H1 (cell line): ENCODE measurements around the gene QPCT. TPM values are rescaled to one million over a fixed set of nuclear protein-coding genes. Genes with fewer than 3 reads are reported as not detected.

Source experiments
- CTCF ChIA-PET: fragments of 300-600 bp; sonication (Branson Sonifier 250); formaldehyde crosslinking; loops from one replicate; lab custom pipeline; 2021; ENCODE audit not compliant: partially characterized antibody; lab: Charles Lee
- POLR2A ChIA-PET: fragments of 300-600 bp; sonication (Branson Sonifier 250); formaldehyde crosslinking; loops from one replicate; lab custom pipeline; 2021; ENCODE audit warnings: inconsistent platforms; ENCODE audit not compliant: partially characterized antibody; lab: Charles Lee
- DNase-seq, 2 experiments: peaks; one replicate each; pipeline versions ENCODE4 v3.0.0 to v3.0.0-alpha.2; 2010 to 2022; ENCODE audit warnings: low spot score in 2 of 2, low read depth in 1 of 2, mixed read lengths in 1 of 2
- FAIRE-seq: peaks from 2 replicates; lab custom pipeline; 2011; peaks lifted over from hg19 to GRCh38; lab: Jason Lieb, UNC
- H2AFZ ChIP-seq: 2 replicates; pipeline ENCODE4 v1.8.1; 2012; ENCODE audit warnings: low read length, inconsistent platforms
- H2AK5ac ChIP-seq: 2 replicates; pipeline ENCODE4 v1.6.1; 2013; ENCODE audit warnings: low read depth, low read length
- H2BK120ac ChIP-seq: replicated peaks from 2 replicates; pipeline ENCODE3; 2013; ENCODE audit warnings: low read depth, low read length, inconsistent platforms
- H2BK12ac ChIP-seq: 2 replicates; pipeline ENCODE4 v1.6.1; 2013; ENCODE audit warnings: low read depth, low read length
- H2BK15ac ChIP-seq: 2 replicates; pipeline ENCODE4 v1.6.1; 2013; ENCODE audit warnings: low read length
- H2BK20ac ChIP-seq: 2 replicates; pipeline ENCODE4 v1.6.1; 2013; ENCODE audit warnings: low read length
- H2BK5ac ChIP-seq: 2 replicates; pipeline ENCODE4 v1.6.1; 2013; ENCODE audit warnings: low read depth, low read length
- H3K14ac ChIP-seq: 2 replicates; pipeline ENCODE4 v1.6.1; 2013; ENCODE audit warnings: inconsistent platforms; ENCODE audit not compliant: insufficient read length
- H3K18ac ChIP-seq: 2 replicates; pipeline ENCODE4 v1.6.1; 2013; ENCODE audit warnings: low read length; ENCODE audit errors: extremely low read depth
- H3K23ac ChIP-seq: 2 replicates; pipeline ENCODE4 v1.6.1; 2013; ENCODE audit warnings: inconsistent platforms; ENCODE audit not compliant: insufficient read length
- H3K23me2 ChIP-seq: 2 replicates; pipeline ENCODE4 v1.6.1; 2013; ENCODE audit warnings: low read depth, low read length
- H3K27ac ChIP-seq: 2 replicates; pipeline ENCODE4 v1.6.1; 2011; ENCODE audit warnings: low read depth, low read length, inconsistent platforms
- H3K27me3 ChIP-seq, 4 experiments: replicated peaks in 1 of 4; 1 replicate in 1 of 4; 2 replicates in 3 of 4; pipeline versions ENCODE4 v1.6.1 to v1.8.1; 2011 to 2013; ENCODE audit warnings: low read length in 3 of 4, mild to moderate bottlenecking in 3 of 4, inconsistent platforms in 2 of 4, mixed read lengths in 2 of 4, moderate library complexity in 1 of 4; ENCODE audit not compliant: control insufficient read depth in 3 of 4, insufficient read depth in 3 of 4; ENCODE audit errors: extremely low read depth in 1 of 4
- H3K36me3 ChIP-seq, 4 experiments: 2 replicates each; pipeline versions ENCODE4 v1.6.1 to v1.8.1; 2011 to 2013; ENCODE audit warnings: mild to moderate bottlenecking in 4 of 4, low read length in 3 of 4, moderate library complexity in 2 of 4, control low read depth in 1 of 4, inconsistent platforms in 1 of 4; ENCODE audit not compliant: insufficient read depth in 4 of 4, control insufficient read depth in 2 of 4
- H3K4ac ChIP-seq: replicated peaks from 2 replicates; pipeline ENCODE3; 2013; ENCODE audit warnings: low read length, low read depth, mixed read lengths, inconsistent platforms; ENCODE audit not compliant: insufficient read length
- H3K4me1 ChIP-seq, 4 experiments: replicated peaks in 1 of 4; 1 replicate in 1 of 4; 2 replicates in 3 of 4; pipeline versions ENCODE4 v1.6.1 to v1.8.1; 2011 to 2013; ENCODE audit warnings: low read length in 3 of 4, inconsistent platforms in 2 of 4, mixed read lengths in 1 of 4; ENCODE audit not compliant: insufficient read depth in 4 of 4, control insufficient read depth in 3 of 4
- H3K4me2 ChIP-seq, 2 experiments: 2 replicates each; pipeline versions ENCODE4 v1.6.1 to v1.8.1; 2011 to 2013; ENCODE audit warnings: low read depth in 2 of 2, low read length in 2 of 2, control low read depth in 1 of 2, inconsistent platforms in 1 of 2, mild to moderate bottlenecking in 1 of 2; ENCODE audit not compliant: insufficient read depth in 1 of 2
- H3K4me3 ChIP-seq, 4 experiments: fragments of 200-600, 300-600 bp in 1 of 4; sonication (generic), shearing (Covaris generic), sonication (Bioruptor Twin) in 1 of 4; 2 replicates each; pipeline versions ENCODE4 v1.5.1 to v1.8.1; 2011 to 2016; ENCODE audit warnings: low read length in 4 of 4, low read depth in 3 of 4, control low read depth in 2 of 4, inconsistent platforms in 2 of 4, mild to moderate bottlenecking in 2 of 4, mixed read lengths in 1 of 4, moderate library complexity in 1 of 4; ENCODE audit not compliant: insufficient read depth in 2 of 4; ENCODE audit errors: extremely low read depth in 1 of 4
- H3K56ac ChIP-seq: replicated peaks from 2 replicates; pipeline ENCODE3; 2013; ENCODE audit warnings: low read depth, mild to moderate bottlenecking, mixed read lengths, low read length, inconsistent platforms; ENCODE audit not compliant: insufficient read length
- H3K79me1 ChIP-seq: 2 replicates; pipeline ENCODE4 v1.6.1; 2013; ENCODE audit warnings: low read depth, low read length, control low read depth
- H3K79me2 ChIP-seq, 2 experiments: 2 replicates each; pipeline versions ENCODE4 v1.6.1 to v1.8.1; 2012 to 2013; ENCODE audit warnings: low read length in 2 of 2, mild to moderate bottlenecking in 2 of 2, inconsistent platforms in 1 of 2; ENCODE audit not compliant: insufficient read depth in 2 of 2, control insufficient read depth in 1 of 2
- H3K9ac ChIP-seq, 4 experiments: replicated peaks in 1 of 4; 1 replicate in 1 of 4; 2 replicates in 3 of 4; pipeline versions ENCODE4 v1.6.1 to v1.8.1; 2011 to 2013; ENCODE audit warnings: low read depth in 3 of 4, low read length in 3 of 4, control low read depth in 2 of 4, mild to moderate bottlenecking in 2 of 4, moderate library complexity in 2 of 4, inconsistent platforms in 1 of 4; ENCODE audit errors: extremely low read depth in 1 of 4
- H3K9me3 ChIP-seq, 2 experiments: 2 replicates each; pipeline versions ENCODE4 v1.6.1 to v1.8.1; 2012 to 2013; ENCODE audit warnings: mild to moderate bottlenecking in 2 of 2, moderate library complexity in 2 of 2, control low read depth in 1 of 2, inconsistent platforms in 1 of 2, low read depth in 1 of 2, low read length in 1 of 2, mixed read lengths in 1 of 2; ENCODE audit not compliant: insufficient read depth in 2 of 2
- H4K20me1 ChIP-seq, 2 experiments: replicated peaks in 1 of 2; 2 replicates each; pipeline versions ENCODE3 to v1.8.1; 2011 to 2013; ENCODE audit warnings: inconsistent platforms in 2 of 2, low read length in 2 of 2, mild to moderate bottlenecking in 1 of 2; ENCODE audit not compliant: insufficient read depth in 2 of 2, control insufficient read depth in 1 of 2
- H4K5ac ChIP-seq: 2 replicates; pipeline ENCODE4 v1.6.1; 2013; ENCODE audit warnings: low read length, low read depth, mixed read lengths, inconsistent platforms; ENCODE audit not compliant: insufficient read length
- H4K8ac ChIP-seq: 2 replicates; pipeline ENCODE4 v1.8.0; 2013; ENCODE audit warnings: mild to moderate bottlenecking, moderate library complexity, low read length, inconsistent platforms; ENCODE audit not compliant: insufficient read depth; ENCODE audit errors: extremely low read depth
- H4K91ac ChIP-seq: replicated peaks from 2 replicates; pipeline ENCODE3; 2013; ENCODE audit warnings: low read length, mixed read lengths, inconsistent platforms; ENCODE audit not compliant: insufficient read length
- HDAC6 ChIP-seq: IDR thresholded peaks from one replicate; pipeline ENCODE4 v1.7.1; 2012; ENCODE audit warnings: low read depth, mild to moderate bottlenecking, inconsistent platforms, low read length, moderate library complexity
- JUND ChIP-seq: IDR thresholded peaks from 2 replicates; pipeline ENCODE4 v1.6.1; 2011; ENCODE audit warnings: mild to moderate bottlenecking, improper control_type of control experiment, low read length
- KDM4A ChIP-seq: IDR thresholded peaks from one replicate; pipeline ENCODE4 v1.7.1; 2012; ENCODE audit warnings: low read depth, mild to moderate bottlenecking, moderate library complexity, low read length, inconsistent platforms; ENCODE audit not compliant: severe bottlenecking
- POLR2AphosphoS5 ChIP-seq: IDR thresholded peaks from 2 replicates; pipeline ENCODE4 v1.6.1; 2011; ENCODE audit warnings: low read depth, low read length
- RAD21 ChIP-seq, 2 experiments: IDR thresholded peaks in 1 of 2; conservative IDR thresholded peaks in 1 of 2; 2 replicates each; pipeline ENCODE4 v1.6.1; 2011; ENCODE audit warnings: low read depth in 2 of 2, low read length in 2 of 2, improper control_type of control experiment in 1 of 2, inconsistent platforms in 1 of 2, mild to moderate bottlenecking in 1 of 2, moderate library complexity in 1 of 2
- RNF2 ChIP-seq: fragments of 200-900, 300-1000 bp; sonication (generic); IDR thresholded peaks from 2 replicates; pipeline ENCODE4 v1.7.1; 2016; ENCODE audit warnings: borderline replicate concordance, low read depth, mild to moderate bottlenecking, antibody characterized with exemption, low read length; ENCODE audit not compliant: poor library complexity, severe bottlenecking; ENCODE audit errors: missing control alignments
- SIRT6 ChIP-seq: IDR thresholded peaks from one replicate; pipeline ENCODE4 v1.7.1; 2012; ENCODE audit warnings: low read length, inconsistent platforms
- SP1 ChIP-seq: IDR thresholded peaks from 2 replicates; pipeline ENCODE4 v1.6.1; 2011; ENCODE audit warnings: low read depth, low read length
- SRF ChIP-seq: IDR thresholded peaks from 2 replicates; pipeline ENCODE4 v1.6.1; 2011; ENCODE audit warnings: mild to moderate bottlenecking, low read depth, low read length, moderate library complexity
- SUZ12 ChIP-seq: fragments of 200-600 bp; sonication (generic); IDR thresholded peaks from 2 replicates; pipeline ENCODE4 v1.6.1; 2012; ENCODE audit warnings: mild to moderate bottlenecking, inconsistent platforms, low read length, moderate library complexity, mixed read lengths
- TAF7 ChIP-seq: optimal IDR thresholded peaks from 2 replicates; pipeline ENCODE3; 2011; ENCODE audit warnings: low read depth, mild to moderate bottlenecking, inconsistent platforms, low read length, moderate library complexity, borderline replicate concordance
- ZNF274 ChIP-seq: IDR thresholded peaks from 2 replicates; pipeline ENCODE4 v1.7.0; 2012; ENCODE audit warnings: low read length, borderline replicate concordance; ENCODE audit errors: extremely low read depth
- WGBS, 2 experiments: shearing (Covaris generic) in 1 of 2; methylation state at CpG; one replicate each; pipeline versions ENCODE4 v1.1.6 to v1.1.7; 2013 to 2015; ENCODE audit warnings: low lambda C conversion rate in 2 of 2, mixed read lengths in 2 of 2, inconsistent platforms in 1 of 2, low coverage in 1 of 2, missing lambda C conversion rate in 1 of 2; ENCODE audit not compliant: insufficient replicate concordance in 2 of 2, insufficient coverage in 1 of 2, insufficient read length in 1 of 2; ENCODE audit errors: extremely low coverage in 1 of 2, missing lambda C conversion rate in 1 of 2; 5-methylcytosine and 5-hydroxymethylcytosine counted together
- polyA plus RNA-seq, 7 experiments: library from polyadenylated mRNA; depleted of rRNA in 3 of 7; stranded (reverse) in 5 of 7; unstranded in 2 of 7; fragments of >200 nt in 5 of 7; fragments of 200-250 nt in 2 of 7; gene quantifications; 1 replicate in 5 of 7; 2 replicates in 1 of 7; 4 replicates in 1 of 7; pipeline versions ENCODE4 v1.2.1 to v1.2.3, GENCODE V29; 2011 to 2013; ENCODE audit warnings: missing spikeins in 2 of 7, mixed read lengths in 2 of 7
- total RNA-seq: library from RNA; stranded (reverse); fragmentation: NEBNext Ultra II Directional; extraction: Animal tissue kit (Norgen Biotek cat#: 25700); gene quantifications from 2 replicates; pipeline ENCODE4 v1.2.1, GENCODE V29; 2021
- TF ChIP-seq, protein P1 (sequence below): IDR thresholded peaks from 2 replicates; pipeline ENCODE4 v1.6.1; 2011; ENCODE audit warnings: low read depth, mild to moderate bottlenecking, low read length; ENCODE audit not compliant: insufficient read depth

Gene QPCT
- total and polyA plus RNA-seq, 2 of the 8 experiments (the other 6 are each of a cell fraction or from before 2014, with no cell fraction given), result 4.0 to 4.3 TPM

- Histone ChIP-seq H3K14ac (no peak overlapping the region), H3K23ac (no peak overlapping the region), H3K4me2 (no peak overlapping the region), H3K27me3 (no peaks in the 10 kb centered on the region), H3K4ac (no peak overlapping the region), H3K23me2 (no peaks in the 10 kb centered on the region), H3K56ac (no peak overlapping the region), H2AFZ (no peak overlapping the region), H2BK5ac (no peak overlapping the region), H2BK12ac (no peak overlapping the region), H2AK5ac (no peak overlapping the region), H2BK15ac (no peak overlapping the region), H3K4me1 (no peaks in the 10 kb centered on the region), H3K27ac (no peak overlapping the region), H3K36me3 (no peaks in the 10 kb centered on the region), H3K4me3 (no peak overlapping the region), H3K79me2 (no peaks in the 10 kb centered on the region), H2BK120ac (no peak overlapping the region), H4K5ac (no peak overlapping the region), H2BK20ac (no peak overlapping the region), H4K91ac (no peak overlapping the region), H3K9ac (no peak overlapping the region), H3K9me3 (no peaks in the 10 kb centered on the region), H3K18ac (no peak overlapping the region), H4K8ac (no peak overlapping the region), H4K20me1 (no peaks in the 10 kb centered on the region), H3K79me1 (no peaks in the 10 kb centered on the region)
- DNase-seq (no peak), FAIRE-seq (no peak)
- POLR2A ChIA-PET, result no interaction called here
- 69% methylated on average over 6 of the region's 6 CpGs; no CpG with 5 or more reads in 1 of the 2 experiments for WGBS, 2 experiments
- no peak for TF ChIP-seq POLR2AphosphoS5
- no peak for TF ChIP-seq SP1
- TF ChIP-seq RAD21 (IDR thresholded peaks at IDR 0.05 in 1 of 2, conservative IDR thresholded peaks at IDR 0.05 in 1 of 2; ENCODE audit: low read depth in 2 of 2, low read length in 2 of 2), result no peak
- TF ChIP-seq HDAC6, result no peak
- no peak for TF ChIP-seq ZNF274
- no peak for TF ChIP-seq RNF2
- TF ChIP-seq SUZ12, result no peak
- TF ChIP-seq TAF7, result no peak
- TF ChIP-seq SRF, result no peak
- TF ChIP-seq KDM4A, result no peak
- TF ChIP-seq, protein P1, sequence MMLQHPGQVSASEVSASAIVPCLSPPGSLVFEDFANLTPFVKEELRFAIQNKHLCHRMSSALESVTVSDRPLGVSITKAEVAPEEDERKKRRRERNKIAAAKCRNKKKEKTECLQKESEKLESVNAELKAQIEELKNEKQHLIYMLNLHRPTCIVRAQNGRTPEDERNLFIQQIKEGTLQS, result no peak
- no peak for TF ChIP-seq SIRT6
- no peak for TF ChIP-seq JUND
- CTCF ChIA-PET, result interaction anchor here (0.7 to 1.1 kb wide), 3 partner anchors 47 to 201 kb away, joined by 3 to 5 read pairs (median 4); no protein-coding TSS in a partner anchor
These were observed 11.9 kb downstream of the QPCT start for GRCh38 chr2:37356299-37356698.
